CD4-positive, alpha-beta T cell (primary cell): ENCODE data around the gene PROSER1. TPM values are rescaled to one million over a fixed set of nuclear protein-coding genes. Genes with fewer than 3 reads are reported as not detected.

Source experiments
- ATAC-seq: fragments of 200-7000 bp; cut with Tn5 transposase; one replicate; pipeline ENCODE4 v1.10.0; 2022; ENCODE audit warnings: mild to moderate bottlenecking; ENCODE audit not compliant: poor library complexity
- CTCF ChIA-PET: fragments of 350-600 bp; sonication (Branson Sonifier 250); formaldehyde crosslinking; loops from one replicate; lab custom pipeline; 2021; ENCODE audit warnings: antibody characterized with exemption, inconsistent platforms; lab: Charles Lee
- POLR2A ChIA-PET: fragments of 350-600 bp; sonication (Branson Sonifier 250); formaldehyde crosslinking; loops from one replicate; lab custom pipeline; 2021; ENCODE audit warnings: antibody characterized with exemption, inconsistent platforms; lab: Charles Lee
- DNase-seq, 14 experiments: peaks; one replicate each; pipeline ENCODE4 v3.0.0-alpha.2; 2013 to 2020; ENCODE audit warnings: mixed read lengths in 2 of 14
- H3K27ac ChIP-seq, 2 donors: one replicate each; pipeline versions ENCODE4 v1.5.1 to v1.7.0; 2013; ENCODE audit warnings: low read length in 2 of 2, low read depth in 1 of 2, mild to moderate bottlenecking in 1 of 2
- H3K27me3 ChIP-seq, 2 experiments: 1 replicate in 1 of 2; 2 replicates in 1 of 2; pipeline versions ENCODE4 v1.6.1 to v1.7.0; 2013; ENCODE audit warnings: low read length in 2 of 2, control low read depth in 1 of 2, mild to moderate bottlenecking in 1 of 2, moderate library complexity in 1 of 2; ENCODE audit not compliant: insufficient read depth in 2 of 2, control insufficient read depth in 1 of 2
- H3K36me3 ChIP-seq: one replicate; pipeline ENCODE4 v1.6.1; 2013; ENCODE audit warnings: low read length, control low read depth; ENCODE audit not compliant: insufficient read depth
- H3K4me1 ChIP-seq: one replicate; pipeline ENCODE4 v1.6.1; 2013; ENCODE audit warnings: low read length, control low read depth; ENCODE audit not compliant: insufficient read depth
- H3K4me3 ChIP-seq: one replicate; pipeline ENCODE4 v1.5.1; 2013; ENCODE audit warnings: mild to moderate bottlenecking, low read length, moderate library complexity
- H3K9me3 ChIP-seq, 2 experiments: 1 replicate in 1 of 2; 2 replicates in 1 of 2; pipeline versions ENCODE4 v1.6.1 to v1.7.0; 2013; ENCODE audit warnings: low read length in 2 of 2, mild to moderate bottlenecking in 2 of 2, control low read depth in 1 of 2, moderate library complexity in 1 of 2; ENCODE audit not compliant: control insufficient read depth in 1 of 2, insufficient read depth in 1 of 2
- H3K27ac Mint-ChIP-seq: one replicate; pipeline ENCODE4 v1.8.0; 2020; ENCODE audit warnings: mixed read lengths
- H3K27me3 Mint-ChIP-seq: one replicate; pipeline ENCODE4 v1.8.0; 2021; ENCODE audit warnings: mixed read lengths
- H3K36me3 Mint-ChIP-seq: one replicate; pipeline ENCODE4 v1.8.0; 2021; ENCODE audit warnings: low read depth, mixed read lengths
- H3K4me1 Mint-ChIP-seq: one replicate; pipeline ENCODE4 v1.8.0; 2021; ENCODE audit warnings: low read depth, mixed read lengths
- H3K4me3 Mint-ChIP-seq: one replicate; pipeline ENCODE4 v1.8.0; 2020; ENCODE audit warnings: mild to moderate bottlenecking, mixed read lengths
- H3K9me3 Mint-ChIP-seq: one replicate; pipeline ENCODE4 v1.8.0; 2020; ENCODE audit warnings: mixed read lengths
- CTCF ChIP-seq: fragments of 200-600 bp; IDR thresholded peaks from one replicate; pipeline ENCODE4 v1.8.0; 2022; ENCODE audit warnings: antibody characterized with exemption, mild to moderate bottlenecking
- intact Hi-C, 2 experiments: fragments of 100-400 bp; cut with DNase I in 1 of 2; cut with micrococcal nuclease in 1 of 2; formaldehyde crosslinking; loops; one replicate each; pipeline versions ENCODE4 v1.15.1 to v1.9.0; 2023 to 2025; cut with DNase I, micrococcal nuclease
- total RNA-seq, 174 experiments: library from RNA in 2 of 174; stranded (reverse) in 2 of 174; gene quantifications; one replicate each; pipeline ENCODE4 v1.2.3 and lab custom pipeline; 2021 to 2026

Gene PROSER1
- total RNA-seq, 2 experiments from 2014 or later: 29.3 to 35.3 TPM

DNA sequence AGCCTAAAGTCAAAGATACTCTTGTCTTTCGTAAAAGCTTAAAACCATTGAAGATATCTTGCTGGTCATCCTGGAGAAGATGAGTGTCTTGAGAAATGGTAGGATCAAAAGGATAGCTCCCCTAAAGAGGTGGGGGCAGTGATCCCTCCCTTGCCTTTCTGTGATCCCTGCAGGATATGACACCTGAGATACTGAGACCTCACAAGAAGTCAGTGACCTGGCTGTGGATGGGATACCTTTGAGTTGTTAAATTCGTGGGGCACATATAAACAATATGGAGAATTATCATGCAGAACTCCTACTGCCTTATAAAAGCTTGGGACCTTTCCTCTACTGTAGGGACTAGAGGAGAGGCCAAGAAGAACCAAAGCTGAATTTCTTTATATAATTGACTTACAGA is 68.7 kb downstream of the PROSER1 start:
- POLR2A ChIA-PET: no interaction called here
- no peak overlapping the region for H3K27ac Mint-ChIP-seq
- no peak for TF ChIP-seq CTCF

DNA sequence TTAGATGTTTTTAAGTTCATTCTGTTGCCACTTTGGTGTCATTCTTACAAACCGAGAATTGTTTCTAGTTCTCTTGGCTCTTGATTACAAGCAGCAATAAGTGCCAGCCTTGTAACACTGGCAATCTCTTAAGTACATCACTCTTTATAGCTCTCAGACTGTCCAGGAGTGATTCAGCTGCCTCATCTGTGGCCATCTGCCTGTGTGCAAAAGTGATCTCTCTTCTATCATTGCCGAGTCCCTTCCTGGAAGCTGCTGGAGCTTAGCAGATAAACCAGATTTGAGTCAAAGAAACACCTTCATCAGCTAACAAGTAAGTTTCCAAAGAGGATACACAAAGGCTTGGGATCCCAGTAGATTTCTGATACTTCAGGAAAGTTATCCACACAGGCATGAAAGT is 70.4 kb downstream of the PROSER1 start:
- TF ChIP-seq CTCF: no peak
- no peaks in the 10 kb centered on the region for H3K36me3 ChIP-seq
- H3K9me3 ChIP-seq: no peaks in the 10 kb centered on the region
- ATAC-seq: no peak
- H3K4me1 Mint-ChIP-seq: no peaks in the 10 kb centered on the region
- DNase-seq: no peak
- no peak overlapping the region for H3K4me3 ChIP-seq
- no peak overlapping the region for H3K27ac ChIP-seq
- no peaks in the 10 kb centered on the region for H3K4me1 ChIP-seq
- intact Hi-C loops: no loop called here
- POLR2A ChIA-PET: no interaction called here
- CTCF ChIA-PET: no interaction called here
- peaks cover 10% of the 10 kb centered on the region for H3K27me3 Mint-ChIP-seq
- no peaks in the 10 kb centered on the region for H3K9me3 Mint-ChIP-seq
- H3K27ac Mint-ChIP-seq: no peak overlapping the region
- no peak overlapping the region for H3K4me3 Mint-ChIP-seq
- H3K27me3 ChIP-seq: peaks cover 0 to 3% of the 10 kb centered on the region in 2 experiments
- H3K36me3 Mint-ChIP-seq: no peaks in the 10 kb centered on the region

More for the DNA sequence above, 68.7 kb downstream of the PROSER1 start:
- H3K4me3 Mint-ChIP-seq: no peak overlapping the region
- Histone ChIP-seq H3K27me3 (peaks cover 0 to 3% of the 10 kb centered on the region in 2 experiments), H3K27ac (no peak overlapping the region), H3K4me3 (no peak overlapping the region), H3K9me3 (no peaks in the 10 kb centered on the region), H3K4me1 (no peaks in the 10 kb centered on the region), H3K36me3 (no peaks in the 10 kb centered on the region)
- no peak for DNase-seq
- H3K36me3 Mint-ChIP-seq: no peaks in the 10 kb centered on the region
- H3K9me3 Mint-ChIP-seq: no peaks in the 10 kb centered on the region
- CTCF ChIA-PET: no interaction called here
- intact Hi-C loops: no loop called here
- no peak for ATAC-seq
- H3K27me3 Mint-ChIP-seq: peaks cover 10% of the 10 kb centered on the region
- H3K4me1 Mint-ChIP-seq: no peaks in the 10 kb centered on the region

DNA sequence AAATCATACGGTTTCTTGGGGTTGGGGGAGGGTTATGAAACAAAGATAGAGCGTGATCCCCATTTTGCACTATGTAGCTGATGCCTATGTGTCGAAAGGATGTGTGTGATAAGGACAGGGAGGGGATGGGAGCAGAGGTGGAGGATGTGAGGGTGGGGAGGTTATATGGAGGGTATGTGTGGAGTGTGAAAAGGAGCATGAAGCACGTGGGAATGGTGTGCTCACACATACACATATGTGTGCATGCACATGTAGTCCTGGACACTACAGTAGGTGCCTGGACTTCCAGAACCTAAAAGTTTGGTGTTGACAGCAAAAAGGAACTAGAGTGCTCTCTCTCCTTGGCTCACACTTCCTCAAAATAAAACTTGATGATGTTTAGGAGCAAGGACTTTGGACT is 72.6 kb downstream of the PROSER1 start:
- intact Hi-C loops: no loop called here
- CTCF ChIA-PET: no interaction called here
- Mint-ChIP-seq H3K4me1 (no peaks in the 10 kb centered on the region), H3K27me3 (peaks cover 17% of the 10 kb centered on the region), H3K4me3 (no peak overlapping the region), H3K36me3 (no peaks in the 10 kb centered on the region), H3K9me3 (no peaks in the 10 kb centered on the region), H3K27ac (no peak overlapping the region)
- Histone ChIP-seq H3K27ac (no peak overlapping the region), H3K4me1 (no peaks in the 10 kb centered on the region), H3K9me3 (peaks cover 0 to 5% of the 10 kb centered on the region in 2 experiments), H3K36me3 (no peaks in the 10 kb centered on the region), H3K4me3 (no peak overlapping the region), H3K27me3 (peaks cover 0 to 3% of the 10 kb centered on the region in 2 experiments)
- no peak for TF ChIP-seq CTCF
- no peak for DNase-seq
- POLR2A ChIA-PET: no interaction called here
- ATAC-seq: no peak
